GM12892 (cell line): Measurements from ENCODE around the gene CIAO2A.

Source experiments
- POLR2A ChIP-seq: IDR thresholded peaks from 2 replicates; pipeline ENCODE4 v1.6.1; 2011; ENCODE audit warnings: low read depth, low read length, control low read depth
- POLR2AphosphoS5 ChIP-seq: IDR thresholded peaks from 2 replicates; pipeline ENCODE4 v1.6.1; 2011; ENCODE audit warnings: low read depth, low read length, control low read depth

DNA sequence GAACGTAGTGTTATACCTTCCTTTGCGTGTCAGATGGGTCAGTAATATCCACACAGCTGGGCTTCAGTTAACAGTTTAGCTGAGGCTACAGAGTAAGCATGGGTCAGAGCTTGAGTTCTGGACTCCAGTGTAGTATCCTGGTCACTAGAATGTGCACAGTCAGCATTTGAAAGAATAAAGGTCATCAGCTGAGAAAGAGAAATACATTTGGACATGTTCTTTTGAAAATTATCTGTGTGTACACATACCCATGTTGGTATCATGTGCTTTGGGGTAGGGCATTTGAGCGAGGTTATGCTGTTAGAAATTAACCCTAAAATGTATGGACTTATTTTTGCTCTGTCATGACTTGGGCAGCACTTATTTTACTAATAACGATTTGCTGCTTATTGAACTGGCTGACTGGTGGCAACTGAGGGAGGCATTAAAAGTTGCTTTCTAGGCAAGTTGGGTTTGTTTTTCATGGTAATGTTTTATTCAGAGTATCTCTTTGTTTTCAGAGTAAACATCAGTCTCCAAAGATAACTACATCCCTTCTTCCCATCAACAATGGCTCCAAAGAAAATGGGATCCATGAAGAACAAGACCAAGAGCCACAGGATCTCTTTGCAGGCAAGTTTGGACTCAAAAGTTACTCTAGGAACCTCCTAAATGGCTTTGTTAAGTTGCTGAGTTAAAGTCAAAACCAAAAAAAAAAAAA is 18.6 kb upstream of the CIAO2A start:
- TF ChIP-seq POLR2A (no peak), POLR2AphosphoS5 (no peak)
